Activated T-cell treated with anti-CD3 and anti-CD28 coated beads, Interleukin-2, amount 50 U/mL, for 4 hours (primary cell): ENCODE measurements around the gene CLEC16A. TPM values are rescaled to one million over a fixed set of nuclear protein-coding genes. Genes with fewer than 3 reads are reported as not detected.
A peak's percentile ranks its signal among the peaks of the same experiment; 100 is the strongest.

Experiments
- ATAC-seq, 2 donors: fragments of 200-7000 bp; cut with Tn5 transposase; one replicate each; pipeline ENCODE4 v1.10.0; 2021
- DNase-seq: peaks from one replicate; pipeline ENCODE4 v3.0.0-alpha.2; 2020
- H3K27me3 Mint-ChIP-seq: one replicate; pipeline ENCODE4 v1.8.0; 2021; ENCODE audit warnings: low read depth, mixed read lengths
- H3K36me3 Mint-ChIP-seq: one replicate; pipeline ENCODE4 v1.8.0; 2022; ENCODE audit warnings: mixed read lengths; ENCODE audit not compliant: insufficient read depth
- H3K4me1 Mint-ChIP-seq: one replicate; pipeline ENCODE4 v1.8.0; 2021; ENCODE audit warnings: low read depth, mixed read lengths
- H3K4me3 Mint-ChIP-seq: one replicate; pipeline ENCODE4 v1.8.0; 2021; ENCODE audit warnings: mild to moderate bottlenecking, moderate library complexity, mixed read lengths
- H3K9me3 Mint-ChIP-seq: one replicate; pipeline ENCODE4 v1.8.0; 2021; ENCODE audit warnings: mixed read lengths
- total RNA-seq, 3 donors: library from RNA; stranded (reverse); gene quantifications; one replicate each; pipeline ENCODE4 v1.2.1, GENCODE V29; 2021

Gene CLEC16A
- total RNA-seq, 3 donors from 2014 or later: 25.2 to 26.4 (median 26.3) TPM

GRCh38 chr16:11107780-11108465 is 163.6 kb downstream of the CLEC16A start:
- H3K27me3 Mint-ChIP-seq: no peaks in the 10 kb centered on the region
- H3K9me3 Mint-ChIP-seq: peaks cover 8% of the 10 kb centered on the region
- H3K4me3 Mint-ChIP-seq: no peak overlapping the region
- no peak for ATAC-seq
- H3K36me3 Mint-ChIP-seq: peaks cover 9% of the 10 kb centered on the region
- H3K4me1 Mint-ChIP-seq: peaks cover 26% of the 10 kb centered on the region
- no peak for DNase-seq

GRCh38 chr16:11108466-11108805 is 164.1 kb downstream of the CLEC16A start:
- peaks cover 8% of the 10 kb centered on the region for H3K9me3 Mint-ChIP-seq
- H3K4me1 Mint-ChIP-seq: peaks cover 31% of the 10 kb centered on the region
- no peak overlapping the region for H3K4me3 Mint-ChIP-seq
- peaks cover 9% of the 10 kb centered on the region for H3K36me3 Mint-ChIP-seq
- no peak for DNase-seq
- ATAC-seq: no peak
- no peaks in the 10 kb centered on the region for H3K27me3 Mint-ChIP-seq

DNA sequence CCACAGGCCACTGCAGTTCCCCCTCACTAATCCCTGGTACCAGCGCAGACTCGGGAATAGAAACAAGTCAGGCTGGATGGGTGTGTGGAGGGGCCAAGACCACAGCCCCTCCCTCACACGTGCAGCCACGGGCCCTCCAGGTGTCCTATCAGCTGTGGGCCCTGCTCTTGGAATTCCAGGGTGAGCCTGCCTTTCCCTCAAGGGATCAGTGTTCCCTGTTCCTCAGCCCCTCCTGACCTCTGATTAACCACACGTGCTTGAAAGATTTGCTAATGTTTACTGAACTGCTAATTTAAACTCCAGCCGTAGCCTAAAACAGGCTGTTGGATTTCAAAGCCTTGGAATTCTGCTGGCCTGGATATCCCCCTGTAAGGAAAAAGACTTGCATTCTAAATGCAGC is 165.2 kb downstream of the CLEC16A start:
- Mint-ChIP-seq H3K4me1 (peaks cover 36% of the 10 kb centered on the region), H3K27me3 (no peaks in the 10 kb centered on the region), H3K36me3 (peaks cover 6% of the 10 kb centered on the region), H3K9me3 (peaks cover 8% of the 10 kb centered on the region), H3K4me3 (no peak overlapping the region)
- ATAC-seq (no peak), DNase-seq (no peak)

- Mint-ChIP-seq H3K4me1 (peaks cover 30% of the 10 kb centered on the region), H3K36me3 (peaks cover 6% of the 10 kb centered on the region), H3K4me3 (no peak overlapping the region), H3K9me3 (peaks cover 8% of the 10 kb centered on the region), H3K27me3 (no peaks in the 10 kb centered on the region)
- ATAC-seq: no peak
- no peak for DNase-seq
Measured at GRCh38 chr16:11111150-11111549, 166.8 kb downstream of the CLEC16A start.

DNA sequence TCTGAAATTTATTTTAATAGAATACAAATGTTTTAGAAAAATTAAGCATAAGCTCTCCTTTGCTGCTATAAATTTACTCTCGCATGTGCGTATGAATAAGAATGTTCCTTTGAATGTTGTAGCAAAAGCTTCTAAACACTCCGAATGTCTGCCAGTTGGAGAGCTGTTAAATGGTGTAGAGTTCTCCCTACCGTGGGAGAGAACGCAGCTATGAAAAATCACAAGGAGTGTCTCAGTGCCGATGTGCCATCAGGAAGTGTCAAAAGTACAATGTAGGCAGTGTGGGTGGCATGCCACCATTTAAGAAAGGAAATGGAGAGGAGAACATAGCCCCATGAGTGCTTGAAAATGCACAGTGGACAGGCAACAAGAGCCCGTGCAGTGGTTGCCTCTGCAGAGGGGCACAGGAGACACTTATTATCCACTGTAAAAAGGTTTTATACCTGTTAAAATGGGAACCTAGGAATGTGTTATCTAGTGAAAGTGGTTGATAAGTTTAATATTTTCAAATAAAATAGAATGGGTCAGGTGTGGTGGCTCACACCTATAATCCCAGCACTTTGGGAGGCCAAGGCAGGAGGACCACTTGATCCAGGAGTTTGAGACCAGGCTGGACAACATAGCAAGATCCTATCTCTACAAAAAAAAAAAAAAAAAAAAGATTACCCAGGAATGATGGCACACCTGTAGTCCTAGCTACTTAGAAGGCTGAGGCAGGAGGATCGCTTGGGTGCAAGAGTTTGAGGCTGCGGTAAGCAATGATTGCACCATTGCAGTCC is 167.7 kb downstream of the CLEC16A start:
- no peaks in the 10 kb centered on the region for H3K27me3 Mint-ChIP-seq
- peaks cover 6% of the 10 kb centered on the region for H3K36me3 Mint-ChIP-seq
- DNase-seq (no peak), ATAC-seq (no peak)
- peaks cover 35% of the 10 kb centered on the region for H3K4me1 Mint-ChIP-seq
- no peak overlapping the region for H3K4me3 Mint-ChIP-seq
- H3K9me3 Mint-ChIP-seq: peaks cover 8% of the 10 kb centered on the region

DNA sequence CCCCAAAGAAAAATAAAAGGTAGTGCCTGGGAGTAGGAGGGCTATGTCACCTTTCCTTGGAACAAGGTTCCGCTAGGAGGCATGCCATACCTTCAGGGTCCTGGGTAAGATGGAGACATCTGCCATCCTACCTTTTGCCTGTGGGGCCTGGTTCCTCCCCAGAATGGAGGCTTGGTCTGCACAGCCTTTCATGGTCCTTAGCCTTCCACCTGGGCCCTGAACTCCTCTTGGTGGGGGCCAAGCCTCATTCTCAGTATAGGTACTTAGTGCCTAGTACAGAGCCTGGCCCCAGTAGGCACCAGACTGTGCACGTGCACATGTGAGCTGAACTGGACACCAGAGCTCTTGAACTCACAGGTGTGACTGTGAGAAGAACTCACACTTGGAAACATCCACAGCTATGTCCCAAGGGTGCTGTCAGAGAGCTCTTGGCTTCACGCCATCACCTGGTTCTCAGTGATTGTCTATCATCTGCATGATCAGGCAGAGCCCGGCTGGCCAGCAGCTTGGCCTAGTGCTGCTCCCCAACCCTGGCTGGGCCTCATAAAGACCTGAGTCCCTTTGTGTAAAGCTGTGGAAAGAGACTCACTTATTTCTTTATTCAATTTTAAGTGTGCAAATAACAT is 168.5 kb downstream of the CLEC16A start:
- Mint-ChIP-seq H3K9me3 (peaks cover 8% of the 10 kb centered on the region), H3K4me1 (peaks cover 37% of the 10 kb centered on the region), H3K36me3 (peaks cover 8% of the 10 kb centered on the region), H3K27me3 (no peaks in the 10 kb centered on the region), H3K4me3 (no peak overlapping the region)
- DNase-seq (no peak), ATAC-seq (no peak)

DNA sequence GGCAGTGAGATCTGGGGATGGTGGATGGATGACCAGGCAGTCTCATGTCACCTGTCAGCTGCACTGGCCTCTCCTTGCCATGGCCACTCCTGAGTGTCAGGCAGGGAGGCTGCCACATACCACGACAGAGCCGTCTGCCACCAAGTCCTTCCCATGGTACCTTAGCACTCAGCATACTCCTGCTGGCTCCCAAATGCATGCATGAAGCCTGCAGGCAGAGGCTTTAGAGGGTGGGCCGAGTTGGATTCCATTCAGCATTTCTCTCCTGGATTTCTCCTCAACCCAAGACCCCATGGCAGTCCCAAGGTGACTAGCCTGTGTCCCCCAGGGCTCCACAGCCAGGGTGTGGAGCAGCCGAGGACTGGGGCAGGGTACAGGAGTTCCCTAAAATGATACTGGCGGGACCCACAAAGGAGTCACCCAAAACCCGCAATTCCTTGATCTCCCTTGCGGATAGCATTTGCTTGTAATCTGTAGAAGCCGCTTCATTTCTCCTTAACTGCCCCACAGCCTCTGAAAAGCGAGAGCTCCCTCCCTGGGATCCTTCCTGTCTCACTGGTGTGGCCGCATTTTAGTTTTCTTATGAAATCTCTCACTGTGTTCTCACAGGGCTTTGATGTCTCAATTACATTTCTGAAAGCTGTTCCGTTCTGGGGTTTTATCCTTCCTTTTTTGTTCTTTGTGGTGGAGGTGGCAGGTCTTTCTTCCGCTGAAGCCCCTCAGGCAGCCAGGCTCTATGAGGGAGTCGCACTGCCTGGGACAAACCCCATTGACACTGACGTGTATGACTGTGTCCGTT is 170.2 kb downstream of the CLEC16A start:
- H3K9me3 Mint-ChIP-seq: peaks cover 8% of the 10 kb centered on the region
- peaks cover 37% of the 10 kb centered on the region for H3K4me1 Mint-ChIP-seq

GRCh38 chr16:11117576-11118211 is 173.3 kb downstream of the CLEC16A start:
- DNase-seq: no peak
- ATAC-seq: no peak
- Mint-ChIP-seq H3K36me3 (peaks cover 22% of the 10 kb centered on the region), H3K4me3 (no peak overlapping the region), H3K27me3 (no peaks in the 10 kb centered on the region), H3K9me3 (no peaks in the 10 kb centered on the region), H3K4me1 (peaks cover 35% of the 10 kb centered on the region)

More for the DNA sequence above, 170.2 kb downstream of the CLEC16A start:
- Mint-ChIP-seq H3K4me3 (peak overlapping the region; percentile 62), H3K36me3 (peaks cover 8% of the 10 kb centered on the region), H3K27me3 (no peaks in the 10 kb centered on the region)
- peak; percentile 73 to 74 for ATAC-seq
- DNase-seq: no peak

GRCh38 chr16:11118479-11118878 is 174.1 kb downstream of the CLEC16A start:
- Mint-ChIP-seq H3K4me1 (peaks cover 28% of the 10 kb centered on the region), H3K9me3 (no peaks in the 10 kb centered on the region)

GRCh38 chr16:11121083-11121608 is 176.8 kb downstream of the CLEC16A start:
- ATAC-seq: no peak
- Mint-ChIP-seq H3K9me3 (no peaks in the 10 kb centered on the region), H3K27me3 (no peaks in the 10 kb centered on the region), H3K4me1 (peaks cover 8% of the 10 kb centered on the region), H3K36me3 (peaks cover 34% of the 10 kb centered on the region), H3K4me3 (no peak overlapping the region)
- no peak for DNase-seq

More at GRCh38 chr16:11118479-11118878, 174.1 kb downstream of the CLEC16A start:
- no peak overlapping the region for H3K4me3 Mint-ChIP-seq
- ATAC-seq (no peak), DNase-seq (no peak)
- H3K27me3 Mint-ChIP-seq: no peaks in the 10 kb centered on the region
- peaks cover 24% of the 10 kb centered on the region for H3K36me3 Mint-ChIP-seq

GRCh38 chr16:11121914-11122692 is 177.7 kb downstream of the CLEC16A start:
- peaks cover 2% of the 10 kb centered on the region for H3K4me1 Mint-ChIP-seq

DNA sequence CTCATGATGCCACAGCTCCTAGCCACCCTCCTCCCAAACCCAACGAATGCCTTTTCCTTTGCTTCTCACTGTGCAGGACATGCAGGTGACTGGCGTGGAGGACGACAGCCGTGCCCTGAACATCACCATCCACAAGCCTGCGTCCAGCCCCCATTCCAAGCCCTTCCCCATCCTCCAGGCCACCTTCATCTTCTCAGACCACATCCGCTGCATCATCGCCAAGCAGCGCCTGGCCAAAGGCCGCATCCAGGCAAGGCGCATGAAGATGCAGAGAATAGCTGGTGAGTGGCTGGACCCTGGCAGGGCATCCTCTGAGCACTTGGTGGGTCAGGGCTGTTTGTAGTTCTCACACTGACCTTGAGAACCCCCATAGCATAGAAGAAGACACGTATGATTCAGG is 179.3 kb downstream of the CLEC16A start:
- no peaks in the 10 kb centered on the region for H3K27me3 Mint-ChIP-seq
- H3K36me3 Mint-ChIP-seq: peaks cover 38% of the 10 kb centered on the region

More at GRCh38 chr16:11121914-11122692, 177.7 kb downstream of the CLEC16A start:
- Mint-ChIP-seq H3K36me3 (peaks cover 39% of the 10 kb centered on the region), H3K9me3 (no peaks in the 10 kb centered on the region), H3K4me3 (no peak overlapping the region), H3K27me3 (no peaks in the 10 kb centered on the region)
- no peak for DNase-seq
- ATAC-seq: no peak

GRCh38 chr16:11125936-11126335 is 181.6 kb downstream of the CLEC16A start:
- no peak for DNase-seq
- H3K4me1 Mint-ChIP-seq: peaks cover 16% of the 10 kb centered on the region
- H3K36me3 Mint-ChIP-seq: peaks cover 32% of the 10 kb centered on the region
- no peak overlapping the region for H3K4me3 Mint-ChIP-seq
- no peaks in the 10 kb centered on the region for H3K27me3 Mint-ChIP-seq
- no peak for ATAC-seq
- H3K9me3 Mint-ChIP-seq: no peaks in the 10 kb centered on the region

More for the DNA sequence above, 179.3 kb downstream of the CLEC16A start:
- DNase-seq: no peak
- Mint-ChIP-seq H3K4me3 (no peak overlapping the region), H3K4me1 (peaks cover 5% of the 10 kb centered on the region), H3K9me3 (no peaks in the 10 kb centered on the region)
- ATAC-seq: no peak
